HG02852 (cell line): ENCODE data around the gene STX11.

ENCODE experiments used
- ATAC-seq: cut with Tn5 transposase; IDR thresholded peaks from one replicate; pipeline ENCODE4 v1.9.1; 2021; ENCODE audit warnings: mild to moderate bottlenecking, moderate library complexity; ENCODE audit not compliant: unreplicated experiment

The STX11 gene

GRCh38 chr6:144213315-144213714 lies 63.0 kb downstream of the STX11 start:
- no peak for ATAC-seq

GRCh38 chr6:144214029-144214428 lies 63.7 kb downstream of the STX11 start:
- no peak for ATAC-seq

GRCh38 chr6:144214622-144215401 lies 64.5 kb downstream of the STX11 start:
- no peak for ATAC-seq

- ATAC-seq: peak; percentile 8
These were observed 65.2 kb downstream of the STX11 start for GRCh38 chr6:144215402-144215931.

GRCh38 chr6:144215932-144216667 lies 65.8 kb downstream of the STX11 start:
- ATAC-seq: peak; percentile 86

- ATAC-seq: peak; percentile 42
These were observed 66.4 kb downstream of the STX11 start for GRCh38 chr6:144216668-144217218.

- no peak for ATAC-seq
These were observed 66.9 kb downstream of the STX11 start for GRCh38 chr6:144217264-144217663.

- no peak for ATAC-seq
These were observed 67.5 kb downstream of the STX11 start for GRCh38 chr6:144217797-144218196.

GRCh38 chr6:144219056-144219685 lies 68.9 kb downstream of the STX11 start:
- ATAC-seq: no peak

GRCh38 chr6:144220031-144220790 lies 69.9 kb downstream of the STX11 start:
- no peak for ATAC-seq

- ATAC-seq: no peak
These were observed 73.4 kb downstream of the STX11 start for GRCh38 chr6:144223686-144224085.

- ATAC-seq: no peak
These were observed 81.4 kb downstream of the STX11 start for GRCh38 chr6:144231721-144232120.

- ATAC-seq: no peak
These were observed 82.0 kb downstream of the STX11 start for GRCh38 chr6:144232176-144232831.

GRCh38 chr6:144232832-144233230 lies 82.5 kb downstream of the STX11 start:
- no peak for ATAC-seq

GRCh38 chr6:144234399-144234798 lies 84.1 kb downstream of the STX11 start:
- no peak for ATAC-seq

GRCh38 chr6:144234935-144235334 lies 84.6 kb downstream of the STX11 start:
- no peak for ATAC-seq
